Measurements from ENCODE around the gene TGFB1I1. TPM values are rescaled to one million over a fixed set of nuclear protein-coding genes. Genes with fewer than 3 reads are reported as not detected.

TGFB1I1 gene
- total RNA-seq, 2 donors from 2014 or later = 7.5 to 10.0 TPM

DNA sequence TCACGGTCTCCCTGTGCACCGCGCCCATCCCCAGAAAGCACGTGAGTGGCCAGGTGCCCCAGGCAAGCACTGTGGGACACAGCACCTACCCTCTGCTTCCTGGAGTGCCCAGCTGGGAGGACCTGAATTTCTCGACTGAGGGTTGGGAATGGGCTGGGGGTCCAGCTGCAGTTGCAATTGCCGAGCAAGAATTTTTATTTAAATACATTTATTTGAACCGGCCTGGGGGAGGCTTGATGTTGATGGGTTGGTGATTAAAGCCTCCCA, 17.3 kb downstream of the TGFB1I1 start:
- Histone ChIP-seq H3K9ac (ENCODE audit: extremely low read depth, low read length, poor library complexity, severe bottlenecking) (no peak overlapping the region), H3K27ac (ENCODE audit: low read depth, low read length) (no peak overlapping the region), H3K36me3 (ENCODE audit: control insufficient read depth, insufficient read depth, low read length) (no peaks in the 10 kb centered on the region), H3K4me1 (ENCODE audit: control insufficient read depth, insufficient read depth, low read length) (no peaks in the 10 kb centered on the region), H3K9me3 (ENCODE audit: control insufficient read depth, low read length) (no peaks in the 10 kb centered on the region), H3K27me3 (ENCODE audit: control insufficient read depth, insufficient read depth, low read length, poor library complexity, severe bottlenecking) (peaks cover 48% of the 10 kb centered on the region), H3K4me3 (ENCODE audit: low read length) (no peak overlapping the region)
- 93% methylated on average over 7 of the region's 7 CpGs; no CpG with 5 or more reads in 1 of the 2 experiments for WGBS, 2 experiments (ENCODE audit: insufficient coverage in 1 of 2, insufficient read length in 1 of 2)
- Mint-ChIP-seq H3K4me3 (no peak overlapping the region), H3K27me3 (ENCODE audit: insufficient read depth) (peaks cover 58% of the 10 kb centered on the region), H3K36me3 (ENCODE audit: low read depth) (peaks cover 35% of the 10 kb centered on the region), H3K4me1 (peaks cover 10% of the 10 kb centered on the region), H3K9me3 (no peaks in the 10 kb centered on the region), H3K27ac (no peak overlapping the region)
- TF ChIP-seq, protein P1, sequence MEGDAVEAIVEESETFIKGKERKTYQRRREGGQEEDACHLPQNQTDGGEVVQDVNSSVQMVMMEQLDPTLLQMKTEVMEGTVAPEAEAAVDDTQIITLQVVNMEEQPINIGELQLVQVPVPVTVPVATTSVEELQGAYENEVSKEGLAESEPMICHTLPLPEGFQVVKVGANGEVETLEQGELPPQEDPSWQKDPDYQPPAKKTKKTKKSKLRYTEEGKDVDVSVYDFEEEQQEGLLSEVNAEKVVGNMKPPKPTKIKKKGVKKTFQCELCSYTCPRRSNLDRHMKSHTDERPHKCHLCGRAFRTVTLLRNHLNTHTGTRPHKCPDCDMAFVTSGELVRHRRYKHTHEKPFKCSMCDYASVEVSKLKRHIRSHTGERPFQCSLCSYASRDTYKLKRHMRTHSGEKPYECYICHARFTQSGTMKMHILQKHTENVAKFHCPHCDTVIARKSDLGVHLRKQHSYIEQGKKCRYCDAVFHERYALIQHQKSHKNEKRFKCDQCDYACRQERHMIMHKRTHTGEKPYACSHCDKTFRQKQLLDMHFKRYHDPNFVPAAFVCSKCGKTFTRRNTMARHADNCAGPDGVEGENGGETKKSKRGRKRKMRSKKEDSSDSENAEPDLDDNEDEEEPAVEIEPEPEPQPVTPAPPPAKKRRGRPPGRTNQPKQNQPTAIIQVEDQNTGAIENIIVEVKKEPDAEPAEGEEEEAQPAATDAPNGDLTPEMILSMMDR (conservative IDR thresholded peaks at IDR 0.05) = no peak
- no peak for DNase-seq

DNA sequence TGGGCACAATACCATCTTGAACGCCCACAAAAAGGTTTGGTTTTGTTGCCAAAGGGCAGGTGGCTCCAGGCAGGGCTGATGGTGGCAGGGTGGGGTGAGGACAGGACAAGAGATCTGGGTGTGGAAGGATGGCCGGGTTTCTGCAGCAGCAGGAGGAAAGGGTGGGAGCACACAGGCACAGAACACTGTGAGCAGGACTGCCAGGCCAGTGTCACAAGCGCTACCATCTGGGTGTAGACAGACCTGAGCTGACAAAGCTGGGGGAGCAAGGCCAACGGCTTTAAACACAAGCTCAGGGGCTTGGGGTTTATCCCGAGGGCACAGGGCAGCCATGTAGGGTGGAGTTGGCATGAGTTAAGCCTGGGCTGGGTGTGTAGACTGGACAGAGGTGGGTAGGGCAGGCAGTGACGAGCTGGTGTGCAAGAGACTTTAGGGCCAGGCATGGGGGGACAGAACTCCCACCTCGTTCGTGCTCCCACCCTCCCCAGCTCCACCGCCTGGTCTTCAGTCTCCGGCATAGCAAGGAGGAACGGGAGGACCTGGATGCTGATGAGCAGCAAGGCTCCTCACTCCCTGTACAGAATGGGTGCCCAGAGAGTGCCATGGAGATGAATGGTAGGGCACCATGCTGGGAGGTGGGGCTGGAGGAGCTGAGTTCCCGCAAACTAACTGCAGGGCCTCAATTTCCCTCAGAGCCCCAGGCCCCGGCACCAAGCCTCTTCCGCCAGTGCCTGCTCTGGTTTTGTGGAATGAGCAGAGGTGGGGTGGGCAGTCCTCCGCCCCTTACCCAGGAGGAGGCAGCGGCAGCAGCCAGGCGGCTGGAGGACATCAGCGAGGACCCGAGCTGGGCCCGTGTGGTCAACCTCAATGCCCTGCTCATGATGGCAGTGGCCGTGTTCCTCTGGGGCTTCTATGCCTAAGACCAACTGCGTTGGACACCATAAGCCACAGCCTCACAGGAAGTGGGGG, 17.9 kb downstream of the TGFB1I1 start:
- H3K36me3 ChIP-seq (ENCODE audit: control insufficient read depth, insufficient read depth, low read length) = no peaks in the 10 kb centered on the region
- H3K27ac Mint-ChIP-seq = no peak overlapping the region
- peaks cover 44% of the 10 kb centered on the region for H3K27me3 ChIP-seq (ENCODE audit: control insufficient read depth, insufficient read depth, low read length, poor library complexity, severe bottlenecking)
- H3K9me3 ChIP-seq (ENCODE audit: control insufficient read depth, low read length) = no peaks in the 10 kb centered on the region
- H3K4me3 ChIP-seq (ENCODE audit: low read length) = no peak overlapping the region
- H3K9me3 Mint-ChIP-seq = no peaks in the 10 kb centered on the region
- 94 to 100% methylated on average over 5 to 22 of the region's 22 CpGs for WGBS, 2 experiments (ENCODE audit: insufficient coverage in 1 of 2, insufficient read length in 1 of 2)
- no peak overlapping the region for H3K4me3 Mint-ChIP-seq
- no peak overlapping the region for H3K27ac ChIP-seq (ENCODE audit: low read depth, low read length)
- no peak for DNase-seq
- H3K27me3 Mint-ChIP-seq (ENCODE audit: insufficient read depth) = peaks cover 51% of the 10 kb centered on the region
- peaks cover 4% of the 10 kb centered on the region for H3K4me1 Mint-ChIP-seq
- H3K36me3 Mint-ChIP-seq (ENCODE audit: low read depth) = peaks cover 38% of the 10 kb centered on the region
- TF ChIP-seq, protein P1 (conservative IDR thresholded peaks at IDR 0.05) = no peak
- no peaks in the 10 kb centered on the region for H3K4me1 ChIP-seq (ENCODE audit: control insufficient read depth, insufficient read depth, low read length)
- H3K9ac ChIP-seq (ENCODE audit: extremely low read depth, low read length, poor library complexity, severe bottlenecking) = no peak overlapping the region

DNA sequence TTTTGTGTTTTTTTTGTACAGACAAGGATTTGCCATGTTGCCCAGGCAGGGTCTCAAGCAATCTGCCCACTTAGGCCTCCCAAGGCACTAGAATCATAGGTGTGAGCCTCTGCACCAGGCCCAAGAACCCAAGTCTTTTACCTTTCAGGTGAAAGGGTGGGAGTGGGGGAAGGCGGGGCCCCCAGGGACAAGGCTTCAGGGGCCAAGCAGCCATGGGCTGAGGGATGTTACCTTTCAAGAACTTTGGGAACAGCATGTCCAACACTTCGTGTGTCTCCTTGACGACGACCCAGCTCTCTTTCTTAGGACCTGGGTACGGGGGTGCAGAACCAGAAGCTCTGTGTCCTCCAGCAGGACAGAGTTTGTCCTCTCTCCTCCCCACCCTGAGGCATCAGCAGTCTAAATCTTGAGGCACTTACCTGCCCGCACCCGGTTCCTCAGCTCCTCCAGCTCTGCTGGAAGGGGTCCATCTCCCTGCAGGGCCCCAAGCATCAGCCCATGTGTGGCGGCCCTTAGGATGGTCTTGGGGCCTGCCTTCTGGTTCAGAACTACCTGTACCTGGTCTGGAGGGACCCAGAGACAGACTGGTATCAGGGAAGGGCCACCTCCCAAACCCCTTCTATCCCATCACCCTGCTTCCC, 19.9 kb downstream of the TGFB1I1 start:
- peaks cover 24% of the 10 kb centered on the region for H3K27me3 ChIP-seq (ENCODE audit: control insufficient read depth, insufficient read depth, low read length, poor library complexity, severe bottlenecking)
- 90 to 91% methylated on average over 5 to 8 of the region's 8 CpGs for WGBS, 2 experiments (ENCODE audit: insufficient coverage in 1 of 2, insufficient read length in 1 of 2)
- peaks cover 4% of the 10 kb centered on the region for H3K36me3 ChIP-seq (ENCODE audit: control insufficient read depth, insufficient read depth, low read length)
- Mint-ChIP-seq H3K4me3 (no peak overlapping the region), H3K27me3 (ENCODE audit: insufficient read depth) (peaks cover 31% of the 10 kb centered on the region), H3K9me3 (no peaks in the 10 kb centered on the region), H3K4me1 (no peaks in the 10 kb centered on the region), H3K27ac (no peak overlapping the region), H3K36me3 (ENCODE audit: low read depth) (peaks cover 49% of the 10 kb centered on the region)
- TF ChIP-seq, protein P1 (conservative IDR thresholded peaks at IDR 0.05) = no peak
- H3K4me1 ChIP-seq (ENCODE audit: control insufficient read depth, insufficient read depth, low read length) = no peaks in the 10 kb centered on the region
- no peaks in the 10 kb centered on the region for H3K9me3 ChIP-seq (ENCODE audit: control insufficient read depth, low read length)
- H3K9ac ChIP-seq (ENCODE audit: extremely low read depth, low read length, poor library complexity, severe bottlenecking) = no peak overlapping the region
- H3K4me3 ChIP-seq (ENCODE audit: low read length) = no peak overlapping the region
- no peak overlapping the region for H3K27ac ChIP-seq (ENCODE audit: low read depth, low read length)
- no peak for DNase-seq
